ENCODE measurements around the gene CPT1B.
"Not testable (repeated sequence)": the region's sequence is repeated elsewhere in the genome, so short reads cannot be mapped to it uniquely, and the experiment has no call there.

Gene CPT1B

DNA sequence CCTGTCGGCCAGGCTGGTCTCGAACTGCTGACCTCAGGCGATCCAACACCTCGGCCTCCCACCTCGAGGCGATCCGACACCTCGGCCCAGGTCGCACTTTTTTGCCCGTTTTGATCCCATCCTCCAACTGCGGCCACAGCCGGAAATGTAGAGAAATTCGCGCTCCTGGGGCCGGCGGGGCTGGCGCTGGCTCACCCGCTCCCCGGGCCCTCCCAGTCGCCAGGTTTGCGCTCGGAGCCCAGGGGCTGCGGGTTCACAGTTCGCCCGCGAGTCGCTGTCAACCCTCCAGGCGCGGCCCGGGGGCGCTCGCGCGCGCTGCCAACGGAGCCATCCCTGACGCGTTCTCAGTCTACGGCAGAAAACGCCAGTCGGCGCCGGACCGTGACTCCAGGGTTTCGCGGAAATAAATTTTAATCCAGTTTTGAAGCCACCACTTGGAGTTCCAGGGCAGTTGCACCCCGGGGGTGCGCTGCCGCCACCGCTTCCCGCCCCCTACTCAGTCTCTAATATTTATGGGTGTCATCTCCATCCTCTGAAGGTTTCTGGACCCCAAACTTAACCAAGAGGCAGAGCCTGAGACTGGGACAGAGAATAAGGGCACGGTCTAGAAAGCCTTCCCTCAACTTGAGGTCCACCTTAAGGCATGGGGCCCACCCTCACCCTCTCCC is 34.0 kb downstream of the CPT1B start:
- POLR2A ChIA-PET = interaction anchor here (1.8 kb wide), 1 partner anchor 19 kb away, joined by 8 read pairs; the partner anchor contains the start of gene SCO2
- Histone ChIP-seq H3K4me3 (ENCODE audit: low read depth, low read length) (no peak overlapping the region), H3K4me1 (ENCODE audit: control insufficient read depth, insufficient read depth, low read length) (peaks cover 7% of the 10 kb centered on the region; the same call in 1 of the 2 replicates), H3K27ac (ENCODE audit: extremely low read depth, low read depth, low read length) (no peak overlapping the region), H3K36me3 (ENCODE audit: control insufficient read depth in 2 of 2, insufficient read depth in 1 of 2, low read length in 2 of 2) (no peaks in the 10 kb centered on the region), H3K9me3 (ENCODE audit: control insufficient read depth, insufficient read depth, low read depth, low read length) (no peaks in the 10 kb centered on the region)
- CTCF ChIA-PET = interaction anchor here (0.6 to 1.6 kb wide), 4 partner anchors 9 to 19 kb away, joined by 3 to 10 read pairs (median 6); partner anchors contain the start of genes SCO2 and SYCE3
- TF ChIP-seq, protein P1, sequence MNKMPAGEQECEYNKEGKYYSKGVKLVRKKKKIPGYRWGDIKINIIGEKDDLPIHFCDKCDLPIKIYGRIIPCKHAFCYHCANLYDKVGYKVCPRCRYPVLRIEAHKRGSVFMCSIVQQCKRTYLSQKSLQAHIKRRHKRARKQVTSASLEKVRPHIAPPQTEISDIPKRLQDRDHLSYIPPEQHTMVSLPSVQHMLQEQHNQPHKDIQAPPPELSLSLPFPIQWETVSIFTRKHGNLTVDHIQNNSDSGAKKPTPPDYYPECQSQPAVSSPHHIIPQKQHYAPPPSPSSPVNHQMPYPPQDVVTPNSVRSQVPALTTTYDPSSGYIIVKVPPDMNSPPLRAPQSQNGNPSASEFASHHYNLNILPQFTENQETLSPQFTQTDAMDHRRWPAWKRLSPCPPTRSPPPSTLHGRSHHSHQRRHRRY (tag by site-specific recombination; IDR thresholded peaks at IDR 0.05) = no peak
- TF ChIP-seq ZNF324 (tag by site-specific recombination; IDR thresholded peaks at IDR 0.05) = no peak
- peak; percentile 60; the same call in 1 of the 2 replicates for TF ChIP-seq ZBTB20 (tag by site-specific recombination; IDR thresholded peaks at IDR 0.05)
- peak; percentile 68; the same call in 1 of the 2 replicates for TF ChIP-seq ZFP69B (tag by site-specific recombination; IDR thresholded peaks at IDR 0.05)
- TF ChIP-seq ZNF514 (tag by site-specific recombination; IDR thresholded peaks at IDR 0.05) = no peak
- TF ChIP-seq SP7 (tag by site-specific recombination; IDR thresholded peaks at IDR 0.05) = no peak
- no peak for TF ChIP-seq ZNF596 (tag by site-specific recombination; IDR thresholded peaks at IDR 0.05)
- peak; percentile 48 for TF ChIP-seq ZBTB8A (tag by site-specific recombination; IDR thresholded peaks at IDR 0.05)
- TF ChIP-seq ZNF768 (tag by site-specific recombination; IDR thresholded peaks at IDR 0.05) = no peak
- TF ChIP-seq, protein P2, sequence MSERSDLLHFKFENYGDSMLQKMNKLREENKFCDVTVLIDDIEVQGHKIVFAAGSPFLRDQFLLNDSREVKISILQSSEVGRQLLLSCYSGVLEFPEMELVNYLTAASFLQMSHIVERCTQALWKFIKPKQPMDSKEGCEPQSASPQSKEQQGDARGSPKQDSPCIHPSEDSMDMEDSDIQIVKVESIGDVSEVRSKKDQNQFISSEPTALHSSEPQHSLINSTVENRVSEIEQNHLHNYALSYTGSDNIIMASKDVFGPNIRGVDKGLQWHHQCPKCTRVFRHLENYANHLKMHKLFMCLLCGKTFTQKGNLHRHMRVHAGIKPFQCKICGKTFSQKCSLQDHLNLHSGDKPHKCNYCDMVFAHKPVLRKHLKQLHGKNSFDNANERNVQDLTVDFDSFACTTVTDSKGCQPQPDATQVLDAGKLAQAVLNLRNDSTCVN (tag by site-specific recombination; optimal IDR thresholded peaks at IDR 0.05) = peak; percentile 61

DNA sequence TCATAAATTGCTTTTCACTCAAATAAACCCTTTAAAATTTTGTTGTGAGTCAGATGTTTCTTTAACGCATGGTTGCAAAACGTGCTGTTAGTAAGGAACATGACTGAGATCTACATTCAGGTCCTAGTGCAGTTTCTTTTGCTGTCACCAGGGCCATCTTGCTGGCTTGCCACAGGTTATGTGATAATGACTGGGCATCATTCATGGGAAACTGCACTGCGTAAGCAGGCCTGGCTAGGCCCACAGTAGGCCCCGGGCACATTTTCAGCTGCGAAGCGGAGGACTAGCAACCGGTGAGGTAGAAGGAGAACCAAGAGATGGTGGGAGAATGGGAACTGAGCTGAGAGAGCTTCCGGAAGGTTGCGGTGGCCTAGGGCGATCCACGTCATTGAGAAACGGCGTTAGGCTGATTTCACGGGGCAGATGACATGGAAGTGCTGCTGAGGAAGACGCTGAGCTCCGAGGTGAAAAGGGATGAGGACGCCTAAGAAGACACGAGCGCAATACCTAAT is 35.8 kb downstream of the CPT1B start:
- ChIA-PET CTCF (no interaction called here), POLR2A (interaction anchor here (1.3 kb wide), 1 partner anchor 17 kb away, joined by 4 read pairs; the partner anchor contains the start of gene SCO2)
- Histone ChIP-seq H3K9me3 (ENCODE audit: control insufficient read depth, insufficient read depth, low read depth, low read length) (no peaks in the 10 kb centered on the region), H3K27ac (ENCODE audit: extremely low read depth, low read depth, low read length) (no peak overlapping the region), H3K4me1 (ENCODE audit: control insufficient read depth, insufficient read depth, low read length) (peaks cover 8% of the 10 kb centered on the region; the same call in 1 of the 2 replicates), H3K4me3 (ENCODE audit: low read depth, low read length) (no peak overlapping the region), H3K36me3 (ENCODE audit: control insufficient read depth in 2 of 2, insufficient read depth in 1 of 2, low read length in 2 of 2) (no peaks in the 10 kb centered on the region)
- TF ChIP-seq, protein P3, sequence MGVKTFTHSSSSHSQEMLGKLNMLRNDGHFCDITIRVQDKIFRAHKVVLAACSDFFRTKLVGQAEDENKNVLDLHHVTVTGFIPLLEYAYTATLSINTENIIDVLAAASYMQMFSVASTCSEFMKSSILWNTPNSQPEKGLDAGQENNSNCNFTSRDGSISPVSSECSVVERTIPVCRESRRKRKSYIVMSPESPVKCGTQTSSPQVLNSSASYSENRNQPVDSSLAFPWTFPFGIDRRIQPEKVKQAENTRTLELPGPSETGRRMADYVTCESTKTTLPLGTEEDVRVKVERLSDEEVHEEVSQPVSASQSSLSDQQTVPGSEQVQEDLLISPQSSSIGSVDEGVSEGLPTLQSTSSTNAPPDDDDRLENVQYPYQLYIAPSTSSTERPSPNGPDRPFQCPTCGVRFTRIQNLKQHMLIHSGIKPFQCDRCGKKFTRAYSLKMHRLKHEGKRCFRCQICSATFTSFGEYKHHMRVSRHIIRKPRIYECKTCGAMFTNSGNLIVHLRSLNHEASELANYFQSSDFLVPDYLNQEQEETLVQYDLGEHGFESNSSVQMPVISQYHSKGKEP (tag by site-specific recombination; IDR thresholded peaks at IDR 0.05) = peak; percentile 56; the same call in 1 of the 2 replicates
- no peak for TF ChIP-seq ZBTB48 (tag by site-specific recombination; IDR thresholded peaks at IDR 0.05)

DNA sequence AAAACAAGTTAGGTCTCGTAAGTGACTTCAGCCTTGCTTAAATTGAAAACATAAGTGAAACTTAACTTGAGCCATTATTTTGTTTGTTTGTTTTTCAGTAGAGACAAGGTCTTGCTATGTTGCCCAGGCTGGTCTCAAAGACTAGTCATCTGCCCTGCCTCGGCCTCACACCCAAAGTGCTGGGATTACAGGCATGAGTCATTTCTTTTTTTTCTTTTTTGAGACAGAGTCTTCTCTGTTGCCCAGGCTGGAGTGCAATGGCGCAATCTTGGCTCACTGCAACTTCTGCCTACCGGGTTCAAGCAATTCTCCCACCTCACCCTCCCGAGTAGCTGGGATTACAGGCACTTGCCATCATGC is 36.6 kb downstream of the CPT1B start:
- H3K4me1 ChIP-seq (ENCODE audit: control insufficient read depth, insufficient read depth, low read length) = not testable (repeated sequence)
- TF ChIP-seq ZNF660 (tag by site-specific recombination; IDR thresholded peaks at IDR 0.05) = peak; percentile 51; the same call in 1 of the 2 replicates
- TF ChIP-seq, protein P4, sequence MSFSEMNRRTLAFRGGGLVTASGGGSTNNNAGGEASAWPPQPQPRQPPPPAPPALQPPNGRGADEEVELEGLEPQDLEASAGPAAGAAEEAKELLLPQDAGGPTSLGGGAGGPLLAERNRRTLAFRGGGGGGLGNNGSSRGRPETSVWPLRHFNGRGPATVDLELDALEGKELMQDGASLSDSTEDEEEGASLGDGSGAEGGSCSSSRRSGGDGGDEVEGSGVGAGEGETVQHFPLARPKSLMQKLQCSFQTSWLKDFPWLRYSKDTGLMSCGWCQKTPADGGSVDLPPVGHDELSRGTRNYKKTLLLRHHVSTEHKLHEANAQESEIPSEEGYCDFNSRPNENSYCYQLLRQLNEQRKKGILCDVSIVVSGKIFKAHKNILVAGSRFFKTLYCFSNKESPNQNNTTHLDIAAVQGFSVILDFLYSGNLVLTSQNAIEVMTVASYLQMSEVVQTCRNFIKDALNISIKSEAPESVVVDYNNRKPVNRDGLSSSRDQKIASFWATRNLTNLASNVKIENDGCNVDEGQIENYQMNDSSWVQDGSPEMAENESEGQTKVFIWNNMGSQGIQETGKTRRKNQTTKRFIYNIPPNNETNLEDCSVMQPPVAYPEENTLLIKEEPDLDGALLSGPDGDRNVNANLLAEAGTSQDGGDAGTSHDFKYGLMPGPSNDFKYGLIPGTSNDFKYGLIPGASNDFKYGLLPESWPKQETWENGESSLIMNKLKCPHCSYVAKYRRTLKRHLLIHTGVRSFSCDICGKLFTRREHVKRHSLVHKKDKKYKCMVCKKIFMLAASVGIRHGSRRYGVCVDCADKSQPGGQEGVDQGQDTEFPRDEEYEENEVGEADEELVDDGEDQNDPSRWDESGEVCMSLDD (tag by site-specific recombination; IDR thresholded peaks at IDR 0.05) = 0 out of 2 replicates have a peak, but pooled peaks have one; percentile 39
- peak; percentile 44 for TF ChIP-seq SP7 (tag by site-specific recombination; IDR thresholded peaks at IDR 0.05)
- 0 out of 2 replicates have a peak, but pooled peaks have one; percentile 40 for TF ChIP-seq ZNF629 (tag by site-specific recombination; IDR thresholded peaks at IDR 0.05)
- TF ChIP-seq, protein P5, sequence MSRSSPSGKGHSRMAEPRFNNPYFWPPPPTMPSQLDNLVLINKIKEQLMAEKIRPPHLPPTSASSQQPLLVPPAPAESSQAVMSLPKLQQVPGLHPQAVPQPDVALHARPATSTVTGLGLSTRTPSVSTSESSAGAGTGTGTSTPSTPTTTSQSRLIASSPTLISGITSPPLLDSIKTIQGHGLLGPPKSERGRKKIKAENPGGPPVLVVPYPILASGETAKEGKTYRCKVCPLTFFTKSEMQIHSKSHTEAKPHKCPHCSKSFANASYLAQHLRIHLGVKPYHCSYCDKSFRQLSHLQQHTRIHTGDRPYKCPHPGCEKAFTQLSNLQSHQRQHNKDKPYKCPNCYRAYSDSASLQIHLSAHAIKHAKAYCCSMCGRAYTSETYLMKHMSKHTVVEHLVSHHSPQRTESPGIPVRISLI (tag by site-specific recombination; IDR thresholded peaks at IDR 0.05) = peak; percentile 90
- peak; percentile 42; the same call in 1 of the 2 replicates for TF ChIP-seq KLF8 (tag by site-specific recombination; IDR thresholded peaks at IDR 0.05)
- TF ChIP-seq, protein P6, sequence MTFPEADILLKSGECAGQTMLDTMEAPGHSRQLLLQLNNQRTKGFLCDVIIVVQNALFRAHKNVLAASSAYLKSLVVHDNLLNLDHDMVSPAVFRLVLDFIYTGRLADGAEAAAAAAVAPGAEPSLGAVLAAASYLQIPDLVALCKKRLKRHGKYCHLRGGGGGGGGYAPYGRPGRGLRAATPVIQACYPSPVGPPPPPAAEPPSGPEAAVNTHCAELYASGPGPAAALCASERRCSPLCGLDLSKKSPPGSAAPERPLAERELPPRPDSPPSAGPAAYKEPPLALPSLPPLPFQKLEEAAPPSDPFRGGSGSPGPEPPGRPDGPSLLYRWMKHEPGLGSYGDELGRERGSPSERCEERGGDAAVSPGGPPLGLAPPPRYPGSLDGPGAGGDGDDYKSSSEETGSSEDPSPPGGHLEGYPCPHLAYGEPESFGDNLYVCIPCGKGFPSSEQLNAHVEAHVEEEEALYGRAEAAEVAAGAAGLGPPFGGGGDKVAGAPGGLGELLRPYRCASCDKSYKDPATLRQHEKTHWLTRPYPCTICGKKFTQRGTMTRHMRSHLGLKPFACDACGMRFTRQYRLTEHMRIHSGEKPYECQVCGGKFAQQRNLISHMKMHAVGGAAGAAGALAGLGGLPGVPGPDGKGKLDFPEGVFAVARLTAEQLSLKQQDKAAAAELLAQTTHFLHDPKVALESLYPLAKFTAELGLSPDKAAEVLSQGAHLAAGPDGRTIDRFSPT (tag by site-specific recombination; IDR thresholded peaks at IDR 0.05) = peak; percentile 39; the same call in 1 of the 2 replicates

More for the DNA sequence above, 36.6 kb downstream of the CPT1B start:
- not testable (repeated sequence) for H3K9me3 ChIP-seq (ENCODE audit: control insufficient read depth, insufficient read depth, low read depth, low read length); H3K4me3 ChIP-seq (ENCODE audit: low read depth, low read length); H3K36me3 ChIP-seq (ENCODE audit: control insufficient read depth in 2 of 2, insufficient read depth in 1 of 2, low read length in 2 of 2); H3K27ac ChIP-seq (ENCODE audit: extremely low read depth, low read depth, low read length)
- ChIA-PET CTCF (interaction anchor here (1.4 kb wide), 1 partner anchor 22 kb away, joined by 11 read pairs; no protein-coding TSS in a partner anchor), POLR2A (interaction anchor here (1.3 kb wide), 1 partner anchor 16 kb away, joined by 4 read pairs; the partner anchor contains the start of gene SCO2)
